Naive thymus-derived CD4-positive, alpha-beta T cell (primary cell): Measurements from ENCODE around the gene ZBTB20. TPM values are rescaled to one million over a fixed set of nuclear protein-coding genes. Genes with fewer than 3 reads are reported as not detected.
A peak's percentile ranks its signal among the peaks of the same experiment; 100 is the strongest.

Source experiments
- ATAC-seq: fragments of 150-1000 bp; cut with Tn5 transposase; 2 replicates; pipeline ENCODE4 v1.10.0; 2021; ENCODE audit warnings: mild to moderate bottlenecking, moderate library complexity
- CTCF ChIA-PET: fragments of 350-600 bp; sonication (Branson Sonifier 250); formaldehyde crosslinking; loops from one replicate; lab custom pipeline; 2021; ENCODE audit warnings: antibody characterized with exemption; lab: Charles Lee
- POLR2A ChIA-PET: fragments of 350-600 bp; sonication (Branson Sonifier 250); formaldehyde crosslinking; loops from one replicate; lab custom pipeline; 2021; ENCODE audit warnings: antibody characterized with exemption, inconsistent platforms; lab: Charles Lee
- DNase-seq, 9 donors: peaks; one replicate each; pipeline versions ENCODE4 v3.0.0 to v3.0.0-alpha.2; 2020 to 2022; ENCODE audit warnings: mixed read lengths in 1 of 9
- H3K27ac ChIP-seq: one replicate; pipeline ENCODE4 v1.7.0; 2013; ENCODE audit warnings: mild to moderate bottlenecking, low read depth, low read length, moderate library complexity
- H3K27me3 ChIP-seq, 2 donors: one replicate each; pipeline ENCODE4 v1.7.0; 2013; ENCODE audit warnings: low read length in 2 of 2, mild to moderate bottlenecking in 2 of 2, moderate library complexity in 2 of 2; ENCODE audit not compliant: control insufficient read depth in 2 of 2, insufficient read depth in 2 of 2
- H3K36me3 ChIP-seq, 3 experiments: 1 replicate in 2 of 3; 2 replicates in 1 of 3; pipeline ENCODE4 v1.7.0; 2013; ENCODE audit warnings: low read length in 3 of 3, mild to moderate bottlenecking in 3 of 3, moderate library complexity in 1 of 3; ENCODE audit not compliant: insufficient read depth in 3 of 3, control insufficient read depth in 2 of 3
- H3K4me1 ChIP-seq, 2 donors: one replicate each; pipeline ENCODE4 v1.7.0; 2013; ENCODE audit warnings: low read length in 2 of 2, mild to moderate bottlenecking in 2 of 2, moderate library complexity in 1 of 2; ENCODE audit not compliant: control insufficient read depth in 2 of 2, insufficient read depth in 2 of 2
- H3K4me3 ChIP-seq: 2 replicates; pipeline ENCODE4 v1.7.0; 2013; ENCODE audit warnings: mild to moderate bottlenecking, low read length
- H3K9me3 ChIP-seq, 3 experiments: 1 replicate in 2 of 3; 2 replicates in 1 of 3; pipeline ENCODE4 v1.7.0; 2013; ENCODE audit warnings: low read length in 3 of 3; ENCODE audit not compliant: control insufficient read depth in 2 of 3
- H3K27ac Mint-ChIP-seq, 9 donors: one replicate each; pipeline ENCODE4 v1.8.0; 2020 to 2022; ENCODE audit warnings: mixed read lengths in 9 of 9, mild to moderate bottlenecking in 8 of 9, moderate library complexity in 5 of 9, inconsistent platforms in 2 of 9
- H3K27me3 Mint-ChIP-seq, 5 donors: one replicate each; pipeline ENCODE4 v1.8.0; 2021 to 2022; ENCODE audit warnings: mixed read lengths in 5 of 5, mild to moderate bottlenecking in 1 of 5
- H3K36me3 Mint-ChIP-seq, 5 donors: one replicate each; pipeline ENCODE4 v1.8.0; 2020 to 2022; ENCODE audit warnings: mixed read lengths in 5 of 5, mild to moderate bottlenecking in 3 of 5, inconsistent platforms in 1 of 5
- H3K4me1 Mint-ChIP-seq, 7 donors: one replicate each; pipeline ENCODE4 v1.8.0; 2020 to 2022; ENCODE audit warnings: mixed read lengths in 7 of 7, mild to moderate bottlenecking in 3 of 7, inconsistent platforms in 1 of 7
- H3K4me3 Mint-ChIP-seq, 10 donors: one replicate each; pipeline ENCODE4 v1.8.0; 2020 to 2022; ENCODE audit warnings: mild to moderate bottlenecking in 10 of 10, mixed read lengths in 10 of 10, moderate library complexity in 6 of 10, inconsistent platforms in 2 of 10
- H3K9me3 Mint-ChIP-seq, 11 donors: one replicate each; pipeline ENCODE4 v1.8.0; 2020 to 2022; ENCODE audit warnings: mixed read lengths in 11 of 11, mild to moderate bottlenecking in 4 of 11, inconsistent platforms in 1 of 11, moderate library complexity in 1 of 11
- intact Hi-C, 2 donors: fragments of 100-400 bp; cut with micrococcal nuclease; formaldehyde crosslinking; loops; one replicate each; pipeline ENCODE4 v1.15.1; 2023
- polyA plus RNA-seq, 2 donors: library from polyadenylated mRNA; unstranded; fragments of 300-500 nt; fragmentation: Illumina TruSeq; gene quantifications; one replicate each; pipeline ENCODE4 v1.2.3, GENCODE V29; 2021
- total RNA-seq, 6 experiments: library from RNA in 5 of 6; stranded (reverse) in 5 of 6; gene quantifications; 1 replicate in 5 of 6; 2 replicates in 1 of 6; pipeline ENCODE4 v1.2.3 and lab custom pipeline; 2021 to 2026

ZBTB20 gene
- total and polyA plus RNA-seq, 7 experiments from 2014 or later, result 14.9 to 69.5 (median 59.2) TPM

DNA sequence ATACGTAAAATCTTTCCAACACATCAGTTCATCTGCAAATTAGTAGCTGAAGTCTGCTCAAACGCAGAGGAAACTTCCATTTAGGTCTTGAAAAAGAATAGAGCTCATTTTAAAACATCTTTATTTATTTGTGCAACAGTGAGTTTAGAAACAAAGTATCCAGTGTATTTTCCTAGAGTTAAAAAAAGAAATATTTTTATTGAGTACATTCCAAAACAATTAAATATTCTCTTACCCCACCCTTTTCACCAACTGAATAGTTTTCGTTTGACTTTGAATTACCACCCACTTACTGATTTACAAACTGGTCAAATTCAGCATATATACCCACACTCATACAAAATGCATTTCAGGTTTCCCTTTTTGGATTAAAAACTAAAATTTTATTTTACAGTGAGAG lies 104.7 kb downstream of the ZBTB20 start:
- peaks cover 0 to 42% (median 19%) of the 10 kb centered on the region in 7 donors for H3K4me1 Mint-ChIP-seq
- ChIA-PET POLR2A (no interaction called here), CTCF (interaction anchor here (0.8 to 1.4 kb wide), 2 partner anchors 104 to 126 kb away, joined by 5 to 7 read pairs; no protein-coding TSS in a partner anchor)
- H3K9me3 ChIP-seq, result no peaks in the 10 kb centered on the region
- DNase-seq (no peak), ATAC-seq (no peak)
- H3K36me3 ChIP-seq, result no peaks in the 10 kb centered on the region
- H3K27ac ChIP-seq, result no peak overlapping the region
- no peaks in the 10 kb centered on the region for H3K27me3 Mint-ChIP-seq
- H3K4me3 Mint-ChIP-seq, result no peak overlapping the region
- H3K27me3 ChIP-seq, result no peaks in the 10 kb centered on the region
- no peaks in the 10 kb centered on the region for H3K9me3 Mint-ChIP-seq
- no peaks in the 10 kb centered on the region for H3K4me1 ChIP-seq
- intact Hi-C loops, result loop anchor here (5.0 kb wide), 2 partner anchors 50 to 660 kb away; no protein-coding TSS in a partner anchor
- H3K4me3 ChIP-seq, result no peak overlapping the region
- peaks cover 0 to 8% (median 0%) of the 10 kb centered on the region in 5 donors for H3K36me3 Mint-ChIP-seq
- H3K27ac Mint-ChIP-seq, result no peak overlapping the region

DNA sequence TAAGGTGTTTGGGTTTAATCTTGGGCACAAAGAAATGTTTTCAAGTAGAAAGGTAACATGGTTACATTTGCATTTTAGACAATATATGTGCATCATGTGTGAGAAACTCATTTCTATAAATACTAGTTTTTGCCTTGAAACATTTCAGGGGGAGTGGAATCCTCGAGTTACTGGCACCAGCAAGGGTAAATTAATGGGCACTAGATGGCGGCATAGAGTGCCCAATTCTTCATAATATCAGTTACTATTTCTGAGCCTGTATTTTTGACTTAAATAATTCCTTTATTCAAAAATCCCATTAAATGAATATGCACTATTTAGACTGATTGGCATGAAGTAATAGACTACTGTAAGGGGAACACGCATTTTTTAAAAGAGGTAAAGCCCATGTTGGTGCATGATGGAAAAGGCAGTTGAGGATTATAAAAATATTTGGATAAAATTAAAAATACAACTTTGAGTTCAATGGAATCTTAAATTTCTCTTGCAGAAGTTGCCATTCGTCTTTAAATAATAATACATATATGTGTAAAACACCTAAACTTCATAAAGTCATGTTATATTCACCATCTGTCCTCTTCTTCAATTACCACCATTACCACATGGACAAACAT lies 106.3 kb downstream of the ZBTB20 start:
- H3K27me3 Mint-ChIP-seq, result no peaks in the 10 kb centered on the region
- H3K36me3 Mint-ChIP-seq, result peaks cover 0 to 13% (median 3%) of the 10 kb centered on the region in 5 donors
- H3K9me3 ChIP-seq, result no peaks in the 10 kb centered on the region
- DNase-seq, result peak in 7 of 9 donors; percentile 15 to 48 (median 30)
- peaks cover 0 to 35% (median 16%) of the 10 kb centered on the region in 7 donors for H3K4me1 Mint-ChIP-seq
- ChIA-PET POLR2A (no interaction called here), CTCF (interaction anchor here (0.6 to 1.1 kb wide), 2 partner anchors 126 to 128 kb away, joined by 3 read pairs; no protein-coding TSS in a partner anchor)
- H3K4me1 ChIP-seq, result no peaks in the 10 kb centered on the region
- intact Hi-C loops, result loop anchor here (1.0 to 5.0 kb wide), 9 partner anchors 52 to 775 kb away; no protein-coding TSS in a partner anchor
- no peak overlapping the region for H3K4me3 ChIP-seq
- H3K36me3 ChIP-seq, result no peaks in the 10 kb centered on the region
- H3K9me3 Mint-ChIP-seq, result peaks cover 0 to 2% (median 0%) of the 10 kb centered on the region in 11 donors
- peak overlapping the region in 2 of 9 donors; percentile 3 to 51 for H3K27ac Mint-ChIP-seq
- peak; percentile 66 for ATAC-seq
- H3K27me3 ChIP-seq, result no peaks in the 10 kb centered on the region
- no peak overlapping the region for H3K27ac ChIP-seq
- no peak overlapping the region for H3K4me3 Mint-ChIP-seq

DNA sequence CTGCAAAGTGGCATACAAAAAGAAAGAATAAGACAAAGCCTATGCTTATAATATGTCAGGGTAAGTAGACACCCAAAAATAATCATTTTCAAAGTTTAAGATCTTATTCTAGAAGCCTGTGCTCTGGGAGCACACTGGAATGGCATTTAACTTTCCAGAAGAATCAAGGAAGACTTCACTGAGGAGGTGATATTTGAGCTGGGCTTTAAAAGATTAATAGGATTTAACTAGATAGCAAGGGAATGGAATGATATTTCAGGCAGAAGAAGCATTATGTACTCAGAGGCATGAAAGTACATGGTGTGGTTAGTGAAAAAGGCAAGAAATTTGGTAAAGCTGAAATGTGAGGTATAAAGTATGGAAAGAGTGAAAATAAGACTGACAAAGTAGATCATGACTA lies 106.8 kb downstream of the ZBTB20 start:
- no peak overlapping the region for H3K4me3 ChIP-seq
- ChIA-PET CTCF (interaction anchor here (1.1 kb wide), 2 partner anchors 10 to 127 kb away, joined by 3 read pairs; no protein-coding TSS in a partner anchor), POLR2A (no interaction called here)
- Mint-ChIP-seq H3K27me3 (no peaks in the 10 kb centered on the region), H3K4me3 (no peak overlapping the region), H3K27ac (peak overlapping the region in 1 of 9 donors; percentile 3), H3K9me3 (peaks cover 0 to 5% (median 1%) of the 10 kb centered on the region in 11 donors), H3K36me3 (peaks cover 0 to 18% (median 8%) of the 10 kb centered on the region in 5 donors), H3K4me1 (peaks cover 0 to 35% (median 17%) of the 10 kb centered on the region in 7 donors)
- H3K36me3 ChIP-seq, result no peaks in the 10 kb centered on the region
- ATAC-seq, result no peak
- no peak overlapping the region for H3K27ac ChIP-seq
- no peaks in the 10 kb centered on the region for H3K27me3 ChIP-seq
- no peaks in the 10 kb centered on the region for H3K9me3 ChIP-seq
- no peak for DNase-seq
- intact Hi-C loops, result loop anchor here (1.0 to 5.0 kb wide), 9 partner anchors 52 to 775 kb away; no protein-coding TSS in a partner anchor
- no peaks in the 10 kb centered on the region for H3K4me1 ChIP-seq

DNA sequence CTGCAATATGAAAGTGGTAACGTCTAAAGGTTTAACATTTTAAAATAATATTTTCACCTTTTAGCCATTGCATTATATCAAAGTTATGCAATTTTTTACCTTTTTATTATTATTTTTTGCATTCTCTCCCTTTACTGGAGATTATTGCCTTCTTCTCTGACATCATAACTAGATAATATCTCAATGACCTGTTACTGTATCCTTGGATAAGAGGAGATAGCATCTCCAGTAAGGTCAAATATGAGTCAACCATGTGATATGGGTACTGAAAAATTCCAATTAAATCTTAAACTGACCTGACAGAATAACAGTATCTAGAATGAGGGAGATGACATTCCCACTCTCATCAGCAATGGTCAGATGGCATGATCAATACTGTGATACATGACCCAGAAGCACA lies 108.3 kb downstream of the ZBTB20 start:
- no peaks in the 10 kb centered on the region for H3K27me3 ChIP-seq
- H3K9me3 ChIP-seq, result no peaks in the 10 kb centered on the region
- Mint-ChIP-seq H3K36me3 (peaks cover 0 to 25% (median 16%) of the 10 kb centered on the region in 5 donors), H3K4me3 (no peak overlapping the region), H3K9me3 (peaks cover 0 to 14% (median 2%) of the 10 kb centered on the region in 11 donors), H3K27me3 (no peaks in the 10 kb centered on the region), H3K27ac (no peak overlapping the region), H3K4me1 (peaks cover 0 to 38% (median 23%) of the 10 kb centered on the region in 7 donors)
- DNase-seq (no peak), ATAC-seq (no peak)
- intact Hi-C loops, result no loop called here
- POLR2A ChIA-PET, result interaction anchor here (0.6 kb wide), 1 partner anchor 980 kb away, joined by 3 read pairs; no protein-coding TSS in a partner anchor
- no peak overlapping the region for H3K4me3 ChIP-seq
- no peaks in the 10 kb centered on the region for H3K4me1 ChIP-seq
- H3K27ac ChIP-seq, result no peak overlapping the region
- H3K36me3 ChIP-seq, result no peaks in the 10 kb centered on the region
- CTCF ChIA-PET, result no interaction called here

DNA sequence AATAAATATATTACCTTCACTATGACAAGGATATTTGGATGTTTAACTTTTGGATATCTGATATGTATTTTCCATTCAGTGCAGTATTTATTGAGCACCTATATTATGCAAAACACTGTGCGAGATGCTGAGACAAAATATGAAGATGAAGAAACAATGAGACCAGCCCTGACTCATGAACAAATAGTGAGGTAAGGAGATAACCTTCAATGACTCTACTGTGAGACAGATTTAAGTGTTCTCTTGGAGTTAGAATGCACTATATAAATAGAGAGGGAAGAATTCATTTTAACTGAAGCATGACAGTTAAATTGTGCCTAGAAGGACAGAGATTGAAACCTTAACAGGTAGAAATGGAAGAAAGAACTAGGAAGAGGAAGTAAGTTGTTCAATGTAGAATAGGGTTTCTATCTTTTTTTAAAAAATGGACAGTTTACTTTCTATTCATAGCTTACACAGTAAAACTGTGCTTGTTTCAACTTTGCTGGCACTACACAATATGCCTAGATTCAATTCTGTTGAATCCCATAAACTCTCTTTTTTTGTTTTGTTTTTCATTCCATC lies 124.2 kb downstream of the ZBTB20 start:
- Mint-ChIP-seq H3K36me3 (peaks cover 0 to 51% (median 33%) of the 10 kb centered on the region in 5 donors), H3K4me1 (peaks cover 0 to 21% (median 6%) of the 10 kb centered on the region in 7 donors), H3K9me3 (peaks cover 0 to 5% (median 0%) of the 10 kb centered on the region in 11 donors), H3K27ac (no peak overlapping the region), H3K4me3 (no peak overlapping the region), H3K27me3 (no peaks in the 10 kb centered on the region)
- Histone ChIP-seq H3K4me1 (no peaks in the 10 kb centered on the region), H3K36me3 (no peaks in the 10 kb centered on the region), H3K4me3 (no peak overlapping the region), H3K9me3 (no peaks in the 10 kb centered on the region), H3K27me3 (no peaks in the 10 kb centered on the region), H3K27ac (no peak overlapping the region)
- DNase-seq, result no peak
- POLR2A ChIA-PET, result no interaction called here
- no peak for ATAC-seq
- CTCF ChIA-PET, result no interaction called here
- intact Hi-C loops, result no loop called here

DNA sequence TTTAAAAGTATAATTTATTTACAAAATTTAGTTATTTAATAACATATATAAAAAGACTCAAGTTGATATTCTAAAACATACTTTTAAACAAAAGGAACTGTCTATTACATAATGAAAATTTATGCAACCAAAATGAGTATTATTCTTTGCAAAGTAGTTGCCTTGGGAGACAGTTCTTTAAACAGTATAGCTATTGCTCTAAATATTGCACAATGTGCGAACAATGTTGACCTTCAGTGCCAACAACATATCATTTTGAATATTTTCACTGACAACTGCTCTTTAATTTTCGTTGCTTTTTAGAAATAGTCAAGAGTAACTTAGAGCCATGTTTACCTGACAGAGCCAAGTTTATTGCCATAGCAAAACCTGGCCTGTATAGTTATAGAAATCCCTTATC lies 124.9 kb downstream of the ZBTB20 start:
- no peaks in the 10 kb centered on the region for H3K9me3 ChIP-seq
- Mint-ChIP-seq H3K4me3 (no peak overlapping the region), H3K9me3 (peaks cover 0 to 6% (median 0%) of the 10 kb centered on the region in 11 donors), H3K27ac (no peak overlapping the region), H3K36me3 (peaks cover 0 to 55% (median 36%) of the 10 kb centered on the region in 5 donors), H3K4me1 (peaks cover 0 to 21% (median 6%) of the 10 kb centered on the region in 7 donors), H3K27me3 (no peaks in the 10 kb centered on the region)
- ChIA-PET POLR2A (no interaction called here), CTCF (no interaction called here)
- H3K4me3 ChIP-seq, result no peak overlapping the region
- no peak overlapping the region for H3K27ac ChIP-seq
- H3K36me3 ChIP-seq, result no peaks in the 10 kb centered on the region
- H3K27me3 ChIP-seq, result no peaks in the 10 kb centered on the region
- DNase-seq (no peak), ATAC-seq (no peak)
- intact Hi-C loops, result no loop called here
- H3K4me1 ChIP-seq, result no peaks in the 10 kb centered on the region
